GM12878 (cell line): Measurements from ENCODE around the gene TBC1D20. TPM values are rescaled to one million over a fixed set of nuclear protein-coding genes. Genes with fewer than 3 reads are reported as not detected.

Experiments
- ATAC-seq: fragments of 200-7000 bp; cut with Tn5 transposase; 3 replicates; pipeline ENCODE4 v1.9.1; 2020; ENCODE audit warnings: mild to moderate bottlenecking, moderate library complexity
- BruUV-seq: library from RNA; stranded (reverse); fragments of 400-500 nt; replicated peaks from 2 replicates; lab custom pipeline; 2021; lab: Mats Ljungman, UMichigan
- CTCF ChIA-PET: fragments of 300-600 bp; sonication (Branson Sonifier 250); formaldehyde crosslinking; extraction: SDS; loops from one replicate; lab custom pipeline; 2021; ENCODE audit warnings: inconsistent platforms; lab: Yijun Ruan, JAX
- POLR2A ChIA-PET: fragments of 350-600 bp; formaldehyde crosslinking; extraction: SDS; loops from one replicate; lab custom pipeline; 2021; ENCODE audit warnings: inconsistent platforms; lab: Charles Lee
- RAD21 ChIA-PET: fragments of 300-600 bp; sonication (Branson Sonifier 250); formaldehyde crosslinking; loops from one replicate; lab custom pipeline; 2023; ENCODE audit warnings: antibody characterized with exemption; ENCODE audit not compliant: unreplicated experiment; lab: Charles Lee
- SMC1A ChIA-PET: fragments of 300-600 bp; sonication (Branson Sonifier 250); formaldehyde crosslinking; loops from one replicate; lab custom pipeline; 2023; ENCODE audit not compliant: unreplicated experiment, uncharacterized antibody; lab: Charles Lee
- DNase-seq: peaks from one replicate; pipeline ENCODE4 v3.0.0-alpha.2; 2011; ENCODE audit warnings: low read depth, low spot score
- FAIRE-seq: peaks from 3 replicates; lab custom pipeline; 2011; peaks lifted over from hg19 to GRCh38; lab: Jason Lieb, UNC
- H2AFZ ChIP-seq: 2 replicates; pipeline ENCODE4 v1.6.0; 2011; ENCODE audit warnings: low read depth, low read length, control low read depth; ENCODE audit not compliant: control insufficient read depth
- H3K27ac ChIP-seq: 2 replicates; pipeline ENCODE4 v1.5.1; 2011; ENCODE audit warnings: control low read depth; ENCODE audit not compliant: control insufficient read depth, insufficient read depth
- H3K27me3 ChIP-seq, 2 experiments: replicated peaks in 1 of 2; 2 replicates each; pipeline versions ENCODE4 v1.6.0 to v1.6.1; 2011; ENCODE audit warnings: low read length in 1 of 2; ENCODE audit not compliant: control insufficient read depth in 2 of 2, insufficient read depth in 2 of 2
- H3K36me3 ChIP-seq, 2 experiments: 2 replicates each; pipeline ENCODE4 v1.5.1; 2011; ENCODE audit warnings: low read length in 1 of 2; ENCODE audit not compliant: control insufficient read depth in 2 of 2, insufficient read depth in 2 of 2
- H3K4me1 ChIP-seq: 2 replicates; pipeline ENCODE4 v1.6.1; 2011; ENCODE audit warnings: mild to moderate bottlenecking, low read length, moderate library complexity, mixed read lengths; ENCODE audit not compliant: control insufficient read depth, insufficient read depth
- H3K4me2 ChIP-seq: 2 replicates; pipeline ENCODE4 v1.6.0; 2011; ENCODE audit warnings: control low read depth; ENCODE audit not compliant: control insufficient read depth, insufficient read depth
- H3K4me3 ChIP-seq: fragments of 200-600 bp; sonication (generic); 2 replicates; pipeline ENCODE4 v1.5.1; 2016
- H3K79me2 ChIP-seq: 2 replicates; pipeline ENCODE4 v1.6.0; 2011; ENCODE audit warnings: low read length; ENCODE audit not compliant: control insufficient read depth, insufficient read depth
- H3K9ac ChIP-seq: 2 replicates; pipeline ENCODE4 v1.8.0; 2011; ENCODE audit warnings: low read length, control low read depth, mixed read lengths; ENCODE audit not compliant: control insufficient read depth, insufficient read depth
- H3K9me3 ChIP-seq: replicated peaks from 3 replicates; pipeline ENCODE4 v1.5.1; 2011; ENCODE audit warnings: mild to moderate bottlenecking, low read length; ENCODE audit not compliant: control insufficient read depth, insufficient read depth
- H4K20me1 ChIP-seq: 2 replicates; pipeline ENCODE4 v1.6.0; 2011; ENCODE audit not compliant: control insufficient read depth, insufficient read depth
- BMI1 ChIP-seq: fragments of 450-650 bp; IDR thresholded peaks from 2 replicates; pipeline ENCODE4 v1.6.1; 2016; ENCODE audit warnings: mild to moderate bottlenecking, moderate library complexity, borderline replicate concordance
- CBFB ChIP-seq: IDR thresholded peaks from 2 replicates; pipeline ENCODE4 v1.6.1; 2016; ENCODE audit warnings: antibody characterized with exemption, low read depth
- E2F8 ChIP-seq: fragments of 450-650 bp; IDR thresholded peaks from 2 replicates; pipeline ENCODE4 v1.6.1; 2018; ENCODE audit warnings: mild to moderate bottlenecking, low read depth, moderate library complexity; ENCODE audit not compliant: partially characterized antibody
- ETV6 ChIP-seq, 2 experiments: fragments of 450-650 bp in 1 of 2; IDR thresholded peaks in 1 of 2; conservative IDR thresholded peaks in 1 of 2; 2 replicates each; pipeline ENCODE4 v1.6.1; 2014; ENCODE audit warnings: antibody characterized with exemption in 1 of 2, borderline replicate concordance in 1 of 2, low read depth in 1 of 2, mild to moderate bottlenecking in 1 of 2, moderate library complexity in 1 of 2
- IKZF1 ChIP-seq: fragments of 450-650 bp; conservative IDR thresholded peaks from 2 replicates; pipeline ENCODE4 v1.6.1; 2017; ENCODE audit warnings: antibody characterized with exemption, mild to moderate bottlenecking
- JUNB ChIP-seq: IDR thresholded peaks from 2 replicates; pipeline ENCODE4 v1.6.1; 2016; ENCODE audit warnings: antibody characterized with exemption, mild to moderate bottlenecking
- MYC ChIP-seq: IDR thresholded peaks from 2 replicates; pipeline ENCODE4 v1.6.1; 2011; ENCODE audit warnings: mild to moderate bottlenecking, low read length, moderate library complexity, inconsistent platforms; ENCODE audit not compliant: insufficient read depth, insufficient replicate concordance, insufficient read length, severe bottlenecking
- NFYA ChIP-seq: IDR thresholded peaks from 2 replicates; pipeline ENCODE4 v1.6.1; 2011; ENCODE audit warnings: low read depth, mild to moderate bottlenecking, low read length, improper control_type of control experiment, borderline replicate concordance
- RAD51 ChIP-seq: fragments of 450-650 bp; IDR thresholded peaks from 2 replicates; pipeline ENCODE4 v1.6.1; 2016; ENCODE audit warnings: moderate library complexity, mild to moderate bottlenecking, inconsistent platforms
- RB1 ChIP-seq: fragments of 450-650 bp; formaldehyde crosslinking; IDR thresholded peaks from 2 replicates; pipeline ENCODE4 v1.6.1; 2017; ENCODE audit warnings: mild to moderate bottlenecking, borderline replicate concordance
- SP1 ChIP-seq: IDR thresholded peaks from one replicate; pipeline ENCODE4 v1.6.1; 2011; ENCODE audit warnings: low read depth, low read length
- SUPT20H ChIP-seq: IDR thresholded peaks from 2 replicates; pipeline ENCODE4 v1.6.1; 2011; ENCODE audit warnings: low read depth, mild to moderate bottlenecking, low read length, moderate library complexity, borderline replicate concordance; ENCODE audit not compliant: control insufficient read depth
- ZNF274 ChIP-seq: IDR thresholded peaks from one replicate; pipeline ENCODE4 v1.8.0; 2011; ENCODE audit not compliant: insufficient read length, insufficient read depth
- WGBS: methylation state at CpG from one replicate; pipeline ENCODE4 v1.1.6; 2016; ENCODE audit warnings: low lambda C conversion rate; ENCODE audit not compliant: insufficient replicate concordance, insufficient coverage; ENCODE audit errors: missing lambda C conversion rate; 5-methylcytosine and 5-hydroxymethylcytosine counted together
- in situ Hi-C: fragments of 300-500 bp; cut with MboI; formaldehyde crosslinking; loops from 9 replicates; pipeline ENCODE4 v1.14.3; 2018; ENCODE audit warnings: mixed read lengths
- intact Hi-C: fragments of 100-400 bp; cut with micrococcal nuclease; formaldehyde crosslinking; loops from one replicate; pipeline ENCODE4 v1.14.2; 2022; ENCODE audit not compliant: unreplicated experiment
- polyA plus RNA-seq, 11 experiments: library from polyadenylated mRNA; depleted of rRNA in 4 of 11; unstranded in 6 of 11; stranded (reverse) in 5 of 11; fragments of >200 nt; fragmentation: Nextera tagmentation in 4 of 11; fragmentation: Illumina TruSeq in 1 of 11; extraction: Ambion mirVana in 4 of 11; extraction: Trizol in 1 of 11; gene quantifications; 1 replicate in 1 of 11; 2 replicates in 10 of 11; pipeline versions ENCODE4 v1.2.1 to v1.2.3, GENCODE V29; 2011 to 2016; ENCODE audit warnings: inconsistent platforms in 2 of 11, missing spikeins in 2 of 11, low read depth in 1 of 11
- total RNA-seq, 4 experiments: library from RNA; depleted of rRNA in 3 of 4; stranded (reverse); fragments of >200 nt in 3 of 4; fragmentation: Illumina TruSeq in 1 of 4; extraction: Trizol in 1 of 4; gene quantifications; 2 replicates each; pipeline versions ENCODE4 v1.2.1 to v1.2.3, GENCODE V29; 2013 to 2021
- TF ChIP-seq, protein P1 (sequence below): IDR thresholded peaks from 2 replicates; pipeline ENCODE4 v1.6.1; 2012; ENCODE audit warnings: low read depth, low read length, improper control_type of control experiment

Gene TBC1D20
- total and polyA plus RNA-seq, 10 of the 15 experiments (the other 5 are each of a cell fraction or from before 2014, with no cell fraction given), result 4.3 to 17.9 (median 11.2) TPM

DNA sequence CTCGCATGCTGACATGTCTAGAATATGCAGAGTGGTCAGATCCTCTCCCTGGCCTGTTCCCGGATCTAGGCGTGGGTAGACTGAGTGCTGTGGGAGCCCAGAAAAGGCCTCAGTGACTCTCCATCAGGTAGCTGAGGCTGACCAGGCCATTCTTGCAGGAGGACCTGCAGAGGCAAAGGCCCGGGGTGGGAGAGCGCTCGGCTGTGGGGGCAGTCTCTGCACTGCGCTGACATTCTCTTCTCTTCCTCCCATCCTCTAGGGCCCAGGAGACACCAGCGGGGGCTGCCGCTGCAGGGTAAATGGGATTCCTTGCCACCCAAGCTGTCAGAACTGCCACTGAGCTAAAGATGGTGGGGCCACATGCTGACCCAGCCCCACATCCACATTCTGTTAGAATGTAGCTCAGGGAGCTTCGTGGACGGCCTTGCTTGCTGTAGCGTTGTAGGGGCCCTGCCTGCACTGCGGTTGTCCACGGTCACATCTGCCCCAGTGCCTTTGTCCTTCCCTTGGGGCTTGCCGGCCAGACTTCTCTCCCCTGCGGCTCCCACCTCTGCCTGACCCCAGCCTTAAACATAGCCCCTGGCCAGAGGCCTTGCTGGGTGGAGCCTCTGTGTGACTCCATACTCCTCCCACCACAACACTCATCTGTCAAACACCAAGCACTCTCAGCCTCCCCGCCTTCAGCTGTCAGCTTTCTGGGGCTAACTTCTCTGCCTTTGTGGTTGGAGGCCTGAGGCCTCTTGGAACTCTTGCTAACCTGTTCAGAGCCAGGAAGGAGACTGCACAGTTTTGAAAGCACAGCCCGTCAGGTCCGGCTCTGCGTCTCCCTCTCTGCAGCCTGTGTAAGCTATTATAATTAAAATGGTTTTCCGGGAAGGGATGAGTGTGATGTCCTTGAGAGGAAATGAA lies 32.0 kb downstream of the TBC1D20 start:
- BruUV-seq, result no TSS peak
- DNase-seq (no peak), FAIRE-seq (no peak), ATAC-seq (no peak)
- Histone ChIP-seq H3K4me1 (peaks cover 24% of the 10 kb centered on the region), H2AFZ (no peak overlapping the region), H3K9me3 (no peaks in the 10 kb centered on the region), H3K9ac (no peak overlapping the region), H3K4me3 (no peak overlapping the region), H4K20me1 (no peaks in the 10 kb centered on the region), H3K79me2 (no peaks in the 10 kb centered on the region), H3K4me2 (no peak overlapping the region), H3K27ac (no peak overlapping the region), H3K36me3 (peaks cover 16% of the 10 kb centered on the region in 2 experiments), H3K27me3 (no peaks in the 10 kb centered on the region)
- in situ Hi-C loops (no loop called here), intact Hi-C loops (no loop called here)
- SMC1A ChIA-PET, result interaction anchor here (1.4 kb wide), 1 partner anchor 48 kb away, joined by 3 read pairs; no protein-coding TSS in a partner anchor
- POLR2A ChIA-PET, result interaction anchor here (0.6 kb wide), 1 partner anchor 102 kb away, joined by 4 read pairs; no protein-coding TSS in a partner anchor
- WGBS, result 97% methylated on average over 21 of the region's 21 CpGs
- RAD21 ChIA-PET, result no interaction called here
- TF ChIP-seq NFYA, result no peak
- TF ChIP-seq JUNB, result no peak
- TF ChIP-seq BMI1, result no peak
- no peak for TF ChIP-seq RAD51
- no peak for TF ChIP-seq IKZF1
- no peak for TF ChIP-seq MYC
- TF ChIP-seq SUPT20H, result no peak
- no peak for TF ChIP-seq E2F8
- TF ChIP-seq SP1, result no peak
- no peak for TF ChIP-seq CBFB
- TF ChIP-seq ETV6 (conservative IDR thresholded peaks at IDR 0.05 in 1 of 2, IDR thresholded peaks at IDR 0.05 in 1 of 2; ENCODE audit: borderline replicate concordance in 1 of 2, low read depth in 1 of 2), result no peak
- TF ChIP-seq RB1, result no peak
- TF ChIP-seq, protein P1, sequence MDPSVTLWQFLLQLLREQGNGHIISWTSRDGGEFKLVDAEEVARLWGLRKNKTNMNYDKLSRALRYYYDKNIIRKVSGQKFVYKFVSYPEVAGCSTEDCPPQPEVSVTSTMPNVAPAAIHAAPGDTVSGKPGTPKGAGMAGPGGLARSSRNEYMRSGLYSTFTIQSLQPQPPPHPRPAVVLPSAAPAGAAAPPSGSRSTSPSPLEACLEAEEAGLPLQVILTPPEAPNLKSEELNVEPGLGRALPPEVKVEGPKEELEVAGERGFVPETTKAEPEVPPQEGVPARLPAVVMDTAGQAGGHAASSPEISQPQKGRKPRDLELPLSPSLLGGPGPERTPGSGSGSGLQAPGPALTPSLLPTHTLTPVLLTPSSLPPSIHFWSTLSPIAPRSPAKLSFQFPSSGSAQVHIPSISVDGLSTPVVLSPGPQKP, result no peak
- TF ChIP-seq ZNF274, result no peak
- CTCF ChIA-PET, result interaction anchor here (1.4 to 3.8 kb wide), 2 partner anchors 76 to 107 kb away, joined by 3 to 21 read pairs; no protein-coding TSS in a partner anchor
